Keratinocyte (primary cell): Measurements from ENCODE around the gene CLIP4. TPM values are rescaled to one million over a fixed set of nuclear protein-coding genes. Genes with fewer than 3 reads are reported as not detected.

Source experiments
- DNase-seq: peaks from one replicate; pipeline ENCODE4 v3.0.0-alpha.2; 2011; ENCODE audit warnings: low read depth, missing footprints, low spot score
- FAIRE-seq: peaks from 2 replicates; lab custom pipeline; 2011; peaks lifted over from hg19 to GRCh38; lab: Jason Lieb, UNC
- H2AFZ ChIP-seq: 2 replicates; pipeline ENCODE4 v1.6.0; 2012; ENCODE audit warnings: low read length, control low read depth, inconsistent platforms; ENCODE audit not compliant: control insufficient read depth
- H3K27ac ChIP-seq: 2 replicates; pipeline ENCODE4 v1.5.1; 2011; ENCODE audit warnings: low read length; ENCODE audit not compliant: control insufficient read depth, insufficient read depth
- H3K27me3 ChIP-seq: 3 replicates; pipeline ENCODE4 v1.6.0; 2011; ENCODE audit warnings: low read length; ENCODE audit not compliant: control insufficient read depth, insufficient read depth; ENCODE audit errors: extremely low read depth
- H3K36me3 ChIP-seq, 2 experiments: 2 replicates in 1 of 2; 3 replicates in 1 of 2; pipeline ENCODE4 v1.5.1; 2011; ENCODE audit warnings: low read length in 2 of 2, mild to moderate bottlenecking in 1 of 2; ENCODE audit not compliant: control insufficient read depth in 2 of 2, insufficient read depth in 2 of 2; ENCODE audit errors: extremely low read depth in 1 of 2
- H3K4me1 ChIP-seq: 3 replicates; pipeline ENCODE4 v1.5.1; 2011; ENCODE audit warnings: low read length; ENCODE audit not compliant: control insufficient read depth, insufficient read depth; ENCODE audit errors: extremely low read depth
- H3K4me2 ChIP-seq: 3 replicates; pipeline ENCODE4 v1.6.0; 2011; ENCODE audit warnings: low read depth, low read length; ENCODE audit not compliant: control insufficient read depth, insufficient read depth; ENCODE audit errors: extremely low read depth
- H3K4me3 ChIP-seq, 3 experiments: fragments of 200-600 bp in 1 of 3; sonication (generic) in 1 of 3; 2 replicates in 2 of 3; 3 replicates in 1 of 3; pipeline ENCODE4 v1.5.1; 2011 to 2016; ENCODE audit warnings: low read length in 3 of 3, mild to moderate bottlenecking in 3 of 3, control low read depth in 2 of 3, inconsistent platforms in 1 of 3, low read depth in 1 of 3, mixed read lengths in 1 of 3, mixed run types in 1 of 3, moderate library complexity in 1 of 3; ENCODE audit not compliant: control insufficient read depth in 2 of 3, insufficient read depth in 2 of 3; ENCODE audit errors: extremely low read depth in 1 of 3
- H3K79me2 ChIP-seq: 2 replicates; pipeline ENCODE4 v1.6.0; 2012; ENCODE audit warnings: low read length; ENCODE audit not compliant: control insufficient read depth, insufficient read depth
- H3K9ac ChIP-seq: 3 replicates; pipeline ENCODE4 v1.6.0; 2011; ENCODE audit warnings: low read length; ENCODE audit not compliant: control insufficient read depth, insufficient read depth; ENCODE audit errors: extremely low read depth
- H3K9me1 ChIP-seq: 3 replicates; pipeline ENCODE4 v1.6.0; 2011; ENCODE audit warnings: low read length; ENCODE audit not compliant: control insufficient read depth, insufficient read depth; ENCODE audit errors: extremely low read depth
- H3K9me3 ChIP-seq: 2 replicates; pipeline ENCODE4 v1.5.1; 2012; ENCODE audit warnings: low read depth, low read length; ENCODE audit not compliant: control insufficient read depth
- H4K20me1 ChIP-seq: 3 replicates; pipeline ENCODE4 v1.6.0; 2011; ENCODE audit warnings: low read length; ENCODE audit not compliant: control insufficient read depth, insufficient read depth; ENCODE audit errors: extremely low read depth
- CTCF ChIP-seq, 3 experiments: IDR thresholded peaks in 1 of 3; conservative IDR thresholded peaks in 1 of 3; optimal IDR thresholded peaks in 1 of 3; 2 replicates in 2 of 3; 3 replicates in 1 of 3; pipeline versions ENCODE3 to v1.5.1; 2011; ENCODE audit warnings: low read length in 3 of 3, mild to moderate bottlenecking in 3 of 3, moderate library complexity in 2 of 3, control low read depth in 1 of 3, inconsistent platforms in 1 of 3; ENCODE audit not compliant: insufficient read depth in 2 of 3; ENCODE audit errors: extremely low read depth in 1 of 3
- EZH2 ChIP-seq: IDR thresholded peaks from one replicate; pipeline ENCODE4 v1.6.1; 2012; ENCODE audit warnings: inconsistent platforms, mild to moderate bottlenecking, low read length, moderate library complexity
- dilution Hi-C: fragments of 300-500 bp; cut with MboI; formaldehyde crosslinking; loops from one replicate; pipeline ENCODE4 v1.7.0; 2020; ENCODE audit warnings: low sequenced_read_pairs; ENCODE audit not compliant: extremely low pct_ligation_motif_present
- polyA plus RNA-seq, 5 experiments: library from polyadenylated mRNA; depleted of rRNA in 3 of 5; stranded (reverse) in 3 of 5; stranded (forward) in 1 of 5; unstranded in 1 of 5; fragments of >200 nt; gene quantifications; 1 replicate in 1 of 5; 2 replicates in 3 of 5; 3 replicates in 1 of 5; pipeline versions ENCODE4 v1.2.1 to v1.2.3, GENCODE V29; 2011 to 2012; ENCODE audit warnings: missing spikeins in 2 of 5, low read depth in 1 of 5, low replicate concordance in 1 of 5

Gene CLIP4
- polyA plus RNA-seq, 1 donor (not counting 4 experiments of a cell fraction or from before 2014, with no cell fraction given) = 46.6 TPM

DNA sequence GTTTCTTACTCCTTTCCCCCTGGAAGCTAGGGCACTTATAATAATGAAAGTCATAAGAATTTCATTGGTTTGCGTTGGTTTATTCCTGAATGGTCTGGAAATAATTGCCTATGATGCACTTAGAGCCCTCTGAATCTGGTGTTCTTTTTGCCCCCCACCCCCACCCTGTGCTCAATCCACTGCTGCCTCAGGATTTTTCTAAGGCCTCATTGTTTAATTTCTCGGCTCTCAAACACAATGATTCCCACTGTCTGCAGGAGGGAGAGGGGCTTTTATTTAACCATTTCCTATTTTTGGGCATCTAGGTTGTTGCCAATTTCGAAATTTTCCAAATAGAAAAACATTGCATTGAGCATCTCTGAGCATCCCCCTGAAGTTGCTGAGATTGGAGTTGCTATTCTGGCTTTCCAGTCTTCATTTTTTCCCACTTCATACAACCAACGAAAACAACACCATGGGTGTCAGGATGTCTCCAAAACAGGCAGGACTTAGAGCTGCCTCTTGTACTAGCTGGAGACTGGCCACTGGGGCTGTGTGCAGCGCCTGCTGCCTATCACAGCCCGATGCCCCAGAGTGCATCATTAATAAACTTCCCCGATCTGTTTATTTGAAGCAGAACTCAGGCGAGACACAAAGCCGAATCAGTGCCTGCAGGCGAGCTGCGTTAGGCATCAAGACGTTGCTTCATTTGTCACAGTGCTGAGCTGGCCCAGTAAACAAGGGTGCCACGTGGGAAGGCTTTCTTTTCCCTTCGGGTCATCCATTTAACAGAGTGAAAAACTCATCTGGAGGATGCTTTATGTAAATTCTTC lies 39.1 kb upstream of the CLIP4 start:
- dilution Hi-C loops = no loop called here
- TF ChIP-seq CTCF (optimal IDR thresholded peaks at IDR 0.05 in 1 of 3, IDR thresholded peaks at IDR 0.05 in 1 of 3, conservative IDR thresholded peaks at IDR 0.05 in 1 of 3; ENCODE audit: extremely low read depth in 1 of 3, insufficient read depth in 2 of 3, low read length in 3 of 3) = no peak
- TF ChIP-seq EZH2 = no peak
- FAIRE-seq = no peak
- H3K9me3 ChIP-seq = peaks cover 7% of the 10 kb centered on the region
- no peak for DNase-seq
- no peak overlapping the region for H3K4me2 ChIP-seq
- no peaks in the 10 kb centered on the region for H3K4me1 ChIP-seq
- no peaks in the 10 kb centered on the region for H3K79me2 ChIP-seq
- H3K4me3 ChIP-seq = no peak overlapping the region
- H2AFZ ChIP-seq = no peak overlapping the region
- H3K9ac ChIP-seq = no peak overlapping the region
- H4K20me1 ChIP-seq = no peaks in the 10 kb centered on the region
- H3K27ac ChIP-seq = no peak overlapping the region
- H3K36me3 ChIP-seq = no peaks in the 10 kb centered on the region
- H3K27me3 ChIP-seq = peaks cover 3% of the 10 kb centered on the region
- H3K9me1 ChIP-seq = no peaks in the 10 kb centered on the region

DNA sequence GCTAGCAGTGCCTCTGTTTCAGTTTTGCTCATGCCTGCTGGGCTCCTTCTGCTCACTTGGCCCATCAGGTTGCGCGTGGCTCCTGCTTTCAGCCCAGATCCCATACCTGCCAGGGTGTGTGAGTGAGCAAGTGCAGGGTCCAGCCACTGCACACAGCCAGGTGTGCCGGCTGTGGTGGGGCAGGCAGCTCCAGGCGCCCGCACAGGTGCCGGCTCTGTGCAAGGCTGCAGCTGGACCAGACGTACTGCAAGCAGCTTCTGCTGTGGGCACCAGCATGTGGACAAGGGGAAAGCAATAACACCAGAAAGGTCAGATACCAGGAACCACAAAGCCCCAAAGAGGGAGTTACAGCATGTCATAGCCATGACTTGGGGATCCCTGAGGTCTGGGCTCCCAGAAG lies 35.3 kb upstream of the CLIP4 start:
- Histone ChIP-seq H3K4me1 (no peaks in the 10 kb centered on the region), H3K9ac (no peak overlapping the region), H2AFZ (no peak overlapping the region), H3K79me2 (no peaks in the 10 kb centered on the region), H3K9me1 (no peaks in the 10 kb centered on the region), H3K9me3 (peaks cover 7% of the 10 kb centered on the region), H3K27me3 (no peaks in the 10 kb centered on the region), H3K36me3 (no peaks in the 10 kb centered on the region), H3K27ac (no peak overlapping the region), H3K4me3 (no peak overlapping the region), H4K20me1 (no peaks in the 10 kb centered on the region), H3K4me2 (no peak overlapping the region)
- no peak for TF ChIP-seq EZH2
- dilution Hi-C loops = no loop called here
- FAIRE-seq (no peak), DNase-seq (no peak)
